C4-2B (cell line): Measurements from ENCODE around the gene GRIP1.

Experiments
- CTCF ChIP-seq: fragments of 450-650 bp; conservative IDR thresholded peaks from 2 replicates; pipeline ENCODE4 v1.5.1; 2017; ENCODE audit warnings: mild to moderate bottlenecking
- ZFX ChIP-seq: fragments of 450-650 bp; IDR thresholded peaks from 2 replicates; pipeline ENCODE4 v1.6.1; 2017

DNA sequence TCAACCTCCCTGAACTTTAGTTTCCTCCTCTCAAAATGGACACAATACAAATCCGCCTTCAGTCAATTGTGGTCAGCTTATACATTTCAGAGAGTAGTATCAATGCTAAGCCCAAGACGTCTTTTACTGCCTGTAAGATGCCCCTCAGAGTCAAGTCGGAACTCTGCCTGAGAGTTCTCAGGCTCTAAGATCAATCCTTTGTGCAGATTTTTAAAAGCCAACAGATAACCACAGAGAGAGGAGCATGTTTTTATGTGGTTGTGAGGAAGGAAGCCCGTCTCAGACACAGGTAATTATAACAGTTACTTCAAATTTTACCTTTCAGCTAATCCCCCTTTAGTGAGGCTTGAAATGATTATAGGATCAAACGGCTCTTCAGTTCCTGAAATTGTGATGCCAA lies 285.0 kb downstream of the GRIP1 start:
- TF ChIP-seq CTCF (no peak), ZFX (no peak)
